Endothelial cell of coronary artery (primary cell): Measurements from ENCODE around the gene CAPS. TPM values are rescaled to one million over a fixed set of nuclear protein-coding genes. Genes with fewer than 3 reads are reported as not detected.

Experiments
- total RNA-seq: library from RNA; depleted of rRNA; stranded (reverse); fragments of >200 nt; gene quantifications from 2 replicates; pipeline ENCODE4 v1.2.3, GENCODE V29; 2014

The CAPS gene
- total RNA-seq = 1.3 and 3.5 TPM in 2 replicates

DNA sequence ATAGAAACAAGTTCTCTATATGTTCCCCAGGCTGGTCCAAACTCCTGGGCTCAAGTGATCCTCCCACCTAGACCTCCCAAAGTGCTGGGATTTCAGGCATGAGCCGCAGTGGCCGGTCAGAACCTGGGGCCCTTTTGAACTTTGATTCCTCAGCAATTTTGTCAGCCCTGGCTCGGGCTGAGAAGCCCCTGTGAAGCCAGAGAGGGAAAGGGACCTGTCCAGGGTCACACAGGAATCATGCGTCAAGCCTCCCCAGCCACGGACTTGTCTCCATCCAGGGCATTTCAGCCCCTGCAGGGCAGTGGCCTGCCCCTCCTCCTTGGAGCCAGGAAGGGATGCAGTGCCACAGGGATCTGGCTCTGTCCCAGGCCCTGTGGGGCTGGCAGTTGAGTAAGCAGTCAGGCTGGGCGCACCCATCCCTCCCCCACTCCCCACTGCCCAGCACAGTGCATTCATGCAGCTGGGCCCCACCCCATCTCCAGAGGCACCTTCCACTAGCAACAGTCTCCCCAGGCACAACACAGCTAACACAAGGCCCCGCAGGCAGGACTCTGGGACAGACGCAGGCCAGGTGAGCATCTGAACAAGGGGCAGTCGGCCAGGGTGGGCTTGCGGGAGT is at the start of gene CAPS:
Gene CAPS (plus strand): TSS at position 516 of the 619 bp plus-strand sequence. CDS start 153 bp downstream, outside the sequence.

DNA sequence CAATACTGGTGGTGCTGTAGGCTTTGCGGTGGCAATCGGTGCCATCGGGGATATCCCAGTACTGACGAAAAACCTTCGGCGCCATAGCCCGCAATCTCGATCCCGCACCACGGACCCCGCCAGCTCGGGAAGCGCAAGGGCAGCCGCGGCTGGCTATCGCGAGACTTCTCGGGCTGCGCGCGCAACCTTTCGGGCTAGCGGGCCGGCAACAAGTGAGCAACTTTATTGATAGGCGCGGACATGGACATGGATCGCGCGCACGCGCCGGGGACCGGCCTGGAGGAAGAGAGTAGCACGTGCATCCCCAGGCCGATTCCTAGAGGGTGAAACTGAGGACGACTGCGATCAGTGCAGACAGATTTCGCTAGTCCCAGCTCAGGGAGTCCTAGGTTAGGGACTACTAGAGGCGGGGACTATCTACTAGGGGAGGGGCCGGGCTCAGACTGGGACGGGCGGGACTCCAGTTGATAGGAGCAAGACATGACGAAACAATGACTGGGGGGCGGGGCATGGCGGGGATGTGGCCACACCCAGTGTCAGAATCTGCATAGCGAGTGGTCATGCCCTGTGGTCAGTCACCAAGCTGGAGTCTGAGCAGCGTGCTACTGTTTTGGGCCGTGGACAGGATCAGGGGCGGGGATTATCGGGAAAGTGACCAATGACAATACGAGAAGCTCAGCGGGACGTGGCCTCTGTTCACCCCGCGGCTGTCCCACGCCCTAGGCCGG is 10.3 kb upstream of the CAPS start, which contains the start of gene NDUFA11:
Gene NDUFA11 (minus strand): TSS at position 167 of the 728 bp plus-strand sequence. CDS start 82 bp downstream, at position 85.

DNA sequence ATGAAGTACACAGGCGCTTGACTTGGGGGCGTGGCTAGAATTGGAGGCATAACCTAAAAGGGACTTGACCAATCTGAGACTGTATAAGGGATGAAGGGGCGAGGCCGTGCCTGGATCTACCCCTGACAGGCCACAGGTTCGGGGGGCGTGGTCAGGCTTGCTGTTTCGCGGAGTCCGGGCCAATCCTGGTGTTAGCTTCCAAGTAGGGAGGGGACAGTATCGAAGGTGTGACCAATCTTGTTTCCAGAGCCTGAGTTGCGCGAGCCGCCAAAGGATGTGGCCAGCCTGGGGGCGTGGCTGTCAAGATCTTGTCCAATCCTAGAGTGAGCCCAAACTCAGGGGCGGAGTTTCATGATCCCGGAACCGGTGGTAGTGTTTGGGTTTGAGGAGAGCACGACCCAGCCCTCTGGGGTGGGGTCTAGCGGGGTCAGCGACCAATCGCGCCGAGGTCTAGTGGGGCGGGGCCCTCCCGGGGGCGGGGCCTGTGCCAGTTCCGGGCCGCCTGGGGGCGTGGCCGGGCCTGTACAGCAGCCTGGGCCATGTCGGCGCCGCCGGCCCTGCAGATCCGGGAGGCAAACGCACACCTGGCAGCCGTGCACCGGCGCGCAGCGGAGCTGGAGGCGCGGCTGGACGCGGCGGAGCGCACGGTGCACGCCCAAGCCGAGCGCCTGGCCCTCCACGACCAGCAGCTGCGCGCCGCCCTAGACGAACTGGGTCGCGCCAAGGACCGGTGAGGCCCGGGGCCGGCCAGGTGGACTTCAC is 9.5 kb upstream of the CAPS start, which contains the start of gene VMAC:
Gene VMAC (plus strand): TSS at position 521 of the 762 bp plus-strand sequence. CDS start 19 bp downstream, at position 540.

Other genes starting within 250 kb of the CAPS start
- 63.3 and 70.9 TPM in 2 replicates for gene MICOS13, start 233.7 kb upstream of the CAPS start, total RNA-seq
- gene HSD11B1L, start 233.2 kb upstream of the CAPS start, total RNA-seq = 5.3 and 8.4 TPM in 2 replicates
- gene RPL36, start 224.0 kb upstream of the CAPS start, total RNA-seq = 815 and 826 TPM in 2 replicates
- 69.6 and 119 TPM in 2 replicates for gene LONP1, start 194.1 kb upstream of the CAPS start, total RNA-seq
- not detected in 2 replicates for gene CATSPERD, start 193.6 kb upstream of the CAPS start, total RNA-seq
- gene PRR22, start 129.5 kb upstream of the CAPS start, total RNA-seq = 0.19 and 0.27 TPM in 2 replicates
- gene DUS3L, start 123.1 kb upstream of the CAPS start, total RNA-seq = 25.2 and 33.4 TPM in 2 replicates
- 0.09 TPM in 1 of 2 replicates, not detected in the other for gene NRTN, start 109.2 kb upstream of the CAPS start, total RNA-seq
- not detected in 2 replicates for gene FUT6, start 74.6 kb upstream of the CAPS start, total RNA-seq
- not detected in 2 replicates for gene FUT3, start 62.8 kb upstream of the CAPS start, total RNA-seq
- not detected in 2 replicates for gene FUT5, start 43.7 kb upstream of the CAPS start, total RNA-seq
- 235 and 266 TPM in 2 replicates for gene NDUFA11, start 10.5 kb upstream of the CAPS start, total RNA-seq
- gene VMAC, start 9.4 kb upstream of the CAPS start, total RNA-seq = 3.2 and 4.8 TPM in 2 replicates
- gene RANBP3, start 63.9 kb downstream of the CAPS start, total RNA-seq = 34.7 and 38.7 TPM in 2 replicates
- gene RFX2, start 196.2 kb downstream of the CAPS start, total RNA-seq = 3.8 and 6.8 TPM in 2 replicates
- not detected in 2 replicates for gene ACSBG2, start 221.4 kb downstream of the CAPS start, total RNA-seq